GM19438 (cell line): ENCODE measurements around the gene CDKAL1.
"Not testable (repeated sequence)": the region's sequence is repeated elsewhere in the genome, so short reads cannot be mapped to it uniquely, and the experiment has no call there.

Experiments used
- ATAC-seq: cut with Tn5 transposase; IDR thresholded peaks from one replicate; pipeline ENCODE4 v1.9.1; 2021; ENCODE audit warnings: low read depth; ENCODE audit not compliant: unreplicated experiment

The CDKAL1 gene

GRCh38 chr6:20732362-20732761 is 198.1 kb downstream of the CDKAL1 start:
- ATAC-seq, result not testable (repeated sequence)

GRCh38 chr6:20732896-20733295 is 198.6 kb downstream of the CDKAL1 start:
- no peak for ATAC-seq

- no peak for ATAC-seq
Observed at GRCh38 chr6:20737912-20738311, 203.7 kb downstream of the CDKAL1 start.

GRCh38 chr6:20740088-20740487 is 205.8 kb downstream of the CDKAL1 start:
- ATAC-seq, result no peak

- no peak for ATAC-seq
Observed at GRCh38 chr6:20740727-20741126, 206.5 kb downstream of the CDKAL1 start.

GRCh38 chr6:20741490-20741889 is 207.2 kb downstream of the CDKAL1 start:
- no peak for ATAC-seq

- ATAC-seq, result no peak
Observed at GRCh38 chr6:20744911-20745557, 210.8 kb downstream of the CDKAL1 start.

GRCh38 chr6:20746024-20746423 is 211.8 kb downstream of the CDKAL1 start:
- no peak for ATAC-seq

- ATAC-seq, result no peak
Observed at GRCh38 chr6:20746805-20747558, 212.7 kb downstream of the CDKAL1 start.

- ATAC-seq, result no peak
Observed at GRCh38 chr6:20747991-20748390, 213.7 kb downstream of the CDKAL1 start.

GRCh38 chr6:20751293-20751935 is 217.2 kb downstream of the CDKAL1 start:
- no peak for ATAC-seq

- ATAC-seq, result no peak
Observed at GRCh38 chr6:20755631-20756030, 221.4 kb downstream of the CDKAL1 start.

- ATAC-seq, result not testable (repeated sequence)
Observed at GRCh38 chr6:20756584-20757147, 222.4 kb downstream of the CDKAL1 start.

- ATAC-seq, result no peak
Observed at GRCh38 chr6:20757761-20758160, 223.5 kb downstream of the CDKAL1 start.

GRCh38 chr6:20763296-20763695 is 229.0 kb downstream of the CDKAL1 start:
- ATAC-seq, result no peak

- ATAC-seq, result no peak
Observed at GRCh38 chr6:20769631-20770030, 235.4 kb downstream of the CDKAL1 start.

- no peak for ATAC-seq
Observed at GRCh38 chr6:20770773-20771172, 236.5 kb downstream of the CDKAL1 start.

- ATAC-seq, result no peak
Observed at GRCh38 chr6:20771409-20771808, 237.2 kb downstream of the CDKAL1 start.

- ATAC-seq, result no peak
Observed at GRCh38 chr6:20773822-20774221, 239.6 kb downstream of the CDKAL1 start.

GRCh38 chr6:20775981-20776380 is 241.7 kb downstream of the CDKAL1 start:
- no peak for ATAC-seq

GRCh38 chr6:20777801-20778200 is 243.5 kb downstream of the CDKAL1 start:
- no peak for ATAC-seq
